HG03442 (cell line): Measurements from ENCODE around the gene TAS2R1.
"Not testable (repeated sequence)": the region's sequence is repeated elsewhere in the genome, so short reads cannot be mapped to it uniquely, and the experiment has no call there.

Experiments used
- ATAC-seq: cut with Tn5 transposase; IDR thresholded peaks from one replicate; pipeline ENCODE4 v1.9.1; 2021; ENCODE audit warnings: mild to moderate bottlenecking, moderate library complexity; ENCODE audit not compliant: unreplicated experiment

TAS2R1 gene

GRCh38 chr5:9623661-9624060 lies 6.5 kb downstream of the TAS2R1 start:
- ATAC-seq, result no peak

- no peak for ATAC-seq
Measured at GRCh38 chr5:9622971-9623421, 7.2 kb downstream of the TAS2R1 start.

DNA sequence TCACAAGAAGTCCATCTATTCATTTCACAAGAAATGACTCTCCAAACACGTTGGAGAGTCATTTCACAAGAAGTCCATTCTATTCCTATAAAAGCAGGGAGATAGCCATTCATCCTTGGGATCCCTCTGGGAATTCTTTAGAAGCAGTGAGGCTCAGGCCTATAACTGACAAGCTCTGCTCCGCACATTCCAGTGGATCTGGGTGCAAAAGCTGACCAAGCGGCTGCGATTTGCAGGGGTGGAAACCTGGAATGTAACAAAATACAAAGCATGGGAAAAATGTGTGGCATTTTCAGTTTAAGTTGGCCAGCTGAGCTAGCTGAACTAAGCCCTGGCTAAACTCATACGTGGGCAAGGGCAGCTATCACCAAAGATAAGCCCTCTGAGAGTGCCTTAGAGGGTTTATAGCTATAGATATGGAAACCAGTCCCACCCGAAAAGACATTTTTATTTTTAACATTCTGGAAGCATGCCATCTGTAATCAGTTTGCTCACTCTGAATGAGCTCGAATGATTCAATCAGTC lies 8.7 kb downstream of the TAS2R1 start:
- no peak for ATAC-seq

- no peak for ATAC-seq
Measured at GRCh38 chr5:9619331-9620092, 10.6 kb downstream of the TAS2R1 start.

GRCh38 chr5:9617739-9618504 lies 12.2 kb downstream of the TAS2R1 start:
- no peak for ATAC-seq

DNA sequence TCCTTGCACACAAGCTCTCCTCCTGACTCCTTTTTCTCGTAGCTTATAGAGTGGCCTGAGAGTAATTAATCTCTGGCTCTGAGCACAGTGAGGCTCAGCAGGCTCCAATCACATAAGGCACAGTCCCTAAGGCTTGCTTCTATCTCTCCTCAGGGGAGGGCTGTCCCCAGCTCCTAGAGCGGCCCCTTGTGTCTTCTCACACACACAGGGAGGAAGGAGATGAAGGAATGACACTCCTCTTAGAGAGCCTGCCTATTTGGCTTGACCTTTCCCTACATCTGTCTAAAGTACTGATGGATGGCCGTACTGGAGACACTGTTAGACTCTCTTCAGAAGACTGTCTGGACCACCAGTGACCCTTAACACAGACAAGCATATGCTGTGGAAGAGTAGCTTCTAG lies 12.9 kb downstream of the TAS2R1 start:
- ATAC-seq, result no peak

GRCh38 chr5:9615331-9615730 lies 14.8 kb downstream of the TAS2R1 start:
- ATAC-seq, result no peak

DNA sequence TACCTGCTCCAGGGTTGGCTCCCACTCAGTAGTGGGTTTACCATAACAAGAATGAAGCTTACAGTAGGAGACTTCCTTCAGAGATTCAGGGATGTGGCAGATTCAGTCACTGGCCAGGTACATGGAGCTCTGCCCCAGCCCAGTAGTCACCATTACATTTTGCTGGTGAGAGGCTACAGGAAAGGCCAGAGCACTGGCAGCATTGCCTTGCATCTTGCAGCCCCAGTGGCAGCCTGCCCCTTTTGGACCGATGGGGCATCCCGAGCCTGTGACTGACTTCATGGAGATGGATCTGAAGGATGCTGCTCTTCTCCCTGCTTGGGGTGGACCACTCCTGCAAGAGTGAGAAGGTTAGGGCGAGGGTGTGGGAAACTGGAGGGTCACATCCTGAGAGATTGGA lies 16.8 kb downstream of the TAS2R1 start:
- ATAC-seq, result no peak

DNA sequence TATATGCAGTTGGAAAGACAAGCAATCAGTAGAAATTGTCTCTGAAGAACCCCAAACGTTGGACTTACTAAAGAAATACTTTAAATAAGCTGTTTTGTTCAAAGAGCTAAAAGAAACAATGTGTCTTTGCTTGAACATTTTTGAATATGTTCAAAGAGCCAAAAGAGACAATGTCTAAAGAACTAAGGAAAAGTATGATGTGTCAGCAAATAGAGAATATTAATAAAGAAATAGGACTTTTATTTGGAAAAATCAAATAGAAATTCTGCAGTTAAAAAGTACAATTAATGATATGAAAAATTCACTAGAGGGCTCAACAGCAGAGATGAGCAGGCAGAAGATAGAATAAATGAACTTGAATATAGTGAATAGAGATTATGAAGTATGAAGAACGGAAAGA lies 19.2 kb downstream of the TAS2R1 start:
- ATAC-seq, result no peak

GRCh38 chr5:9610364-9610763 lies 19.8 kb downstream of the TAS2R1 start:
- ATAC-seq, result no peak

GRCh38 chr5:9608093-9608492 lies 22.1 kb downstream of the TAS2R1 start:
- ATAC-seq, result no peak

DNA sequence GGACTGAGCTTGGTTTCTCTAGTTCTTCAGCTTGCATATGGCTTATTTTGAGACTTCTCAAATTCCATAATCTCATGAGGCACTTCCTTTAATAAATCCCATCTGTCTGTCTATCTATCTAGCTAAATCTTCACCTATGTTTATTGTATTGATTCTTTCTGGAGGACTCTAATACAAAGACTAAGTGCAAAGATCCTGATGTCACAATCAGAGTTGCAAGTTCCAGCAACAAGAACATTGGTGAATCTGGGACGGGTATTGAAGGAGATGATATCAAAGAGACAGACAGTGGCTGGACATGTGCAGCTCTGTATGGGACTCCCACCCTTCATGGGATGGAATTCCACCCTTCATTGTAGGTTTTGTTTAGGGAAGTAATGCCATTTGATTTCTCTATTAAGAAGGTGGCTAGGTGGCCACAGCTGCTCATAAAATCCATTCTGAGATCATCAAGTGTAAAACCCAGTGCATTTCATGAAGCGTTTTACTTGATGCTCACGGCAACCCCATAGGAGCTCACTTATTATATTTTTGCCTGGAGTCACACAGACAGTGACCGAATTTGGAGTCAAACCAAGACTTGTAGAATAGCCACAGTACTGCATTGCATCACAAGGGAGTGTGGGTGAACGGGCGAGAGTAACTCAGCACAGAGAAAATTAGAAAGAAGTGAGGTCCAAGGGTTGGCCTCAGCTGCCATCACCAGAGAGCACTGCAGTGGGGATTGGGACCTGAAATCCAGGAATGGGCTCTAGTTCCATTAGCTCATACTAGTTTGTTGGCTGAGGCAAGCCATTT lies 24.9 kb downstream of the TAS2R1 start:
- ATAC-seq, result no peak

DNA sequence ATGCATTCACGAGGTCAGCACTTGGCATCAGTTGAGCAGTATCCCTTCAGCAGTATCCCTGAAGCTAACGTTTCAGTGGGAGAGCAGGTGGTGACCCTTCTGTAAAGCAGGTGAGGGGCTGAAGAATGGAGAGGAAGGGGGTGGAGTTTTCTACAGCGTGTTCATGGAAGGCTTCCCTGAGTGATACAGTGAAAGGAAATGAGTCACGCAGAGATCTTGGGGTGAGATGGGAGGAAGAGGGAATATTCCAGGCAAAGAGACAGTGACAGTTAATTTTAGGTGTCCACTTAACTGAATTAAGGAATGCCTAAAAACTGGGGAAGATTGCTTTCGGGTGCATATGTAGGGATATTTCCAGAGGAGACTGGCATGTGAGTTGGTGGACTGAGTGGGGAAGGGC lies 25.7 kb downstream of the TAS2R1 start:
- no peak for ATAC-seq

- no peak for ATAC-seq
Measured at GRCh38 chr5:9601055-9601739, 29.0 kb downstream of the TAS2R1 start.

DNA sequence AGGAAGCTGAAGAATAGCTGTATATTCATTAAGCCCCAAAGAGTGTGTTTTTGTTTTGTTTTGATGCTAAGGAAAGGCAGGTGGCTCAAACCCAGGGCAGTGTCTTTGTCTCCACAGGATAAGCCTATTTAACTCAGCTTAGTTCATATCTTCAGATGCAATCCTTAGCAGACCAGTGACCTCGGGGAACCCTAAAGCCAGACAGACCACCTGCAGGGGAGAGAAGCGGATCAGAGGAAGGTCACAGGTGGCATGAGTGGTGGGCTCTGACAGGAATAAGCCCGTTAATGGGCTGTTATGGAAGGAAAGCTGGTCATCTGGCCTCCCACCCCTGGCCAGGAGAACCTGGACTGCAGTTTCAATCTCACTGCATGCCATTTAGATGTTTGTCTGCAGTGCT lies 30.8 kb downstream of the TAS2R1 start:
- no peak for ATAC-seq

- ATAC-seq, result not testable (repeated sequence)
Measured at GRCh38 chr5:9598329-9598728, 31.8 kb downstream of the TAS2R1 start.

GRCh38 chr5:9597322-9597721 lies 32.8 kb downstream of the TAS2R1 start:
- ATAC-seq, result not testable (repeated sequence)

DNA sequence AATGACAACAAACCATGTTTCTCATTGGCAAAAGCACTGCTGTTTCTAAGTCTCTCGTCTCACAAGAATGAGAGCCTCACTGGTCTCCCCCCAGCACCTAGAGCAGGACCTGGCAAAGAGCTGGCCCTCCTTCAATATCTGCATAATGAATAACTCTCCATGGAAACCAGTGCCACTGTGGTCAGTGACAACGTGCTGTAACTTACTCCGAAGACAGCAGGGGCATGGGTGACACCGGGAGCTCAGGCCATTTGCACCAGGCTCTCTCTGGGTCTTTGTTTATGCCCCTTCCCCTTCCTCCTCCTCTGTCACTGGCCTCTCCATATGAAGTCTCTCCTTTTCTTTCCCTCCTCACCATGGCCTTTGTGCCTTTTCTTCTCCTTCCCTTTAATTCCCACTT lies 33.3 kb downstream of the TAS2R1 start:
- no peak for ATAC-seq

DNA sequence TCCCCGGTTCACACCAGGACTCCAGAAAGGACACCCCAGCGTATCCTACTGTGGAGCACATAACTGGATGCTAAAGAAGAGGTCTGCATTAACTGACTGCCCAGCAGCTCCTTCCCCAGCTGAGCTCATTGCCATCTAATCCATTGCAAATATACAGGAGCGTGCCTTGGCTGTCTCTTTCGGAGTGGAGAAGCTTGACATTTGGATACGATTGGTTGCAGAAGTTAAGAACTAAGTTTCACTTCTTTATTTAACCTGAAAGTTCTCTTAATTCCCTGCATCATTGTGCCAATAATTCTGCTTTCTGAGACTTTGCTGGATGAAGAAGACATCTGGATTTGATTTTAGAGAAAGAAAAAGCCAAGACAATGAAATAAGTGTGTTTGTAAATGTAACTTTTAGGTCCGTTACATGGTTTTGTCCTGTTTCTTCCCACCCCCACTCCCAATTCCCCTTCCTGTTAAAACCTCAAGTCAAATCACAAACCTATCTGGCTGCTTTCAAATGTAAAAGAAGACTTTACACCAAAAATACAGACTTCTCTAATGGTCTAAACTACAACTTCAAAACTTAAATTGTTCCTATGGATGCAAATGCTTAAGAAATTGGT lies 33.9 kb downstream of the TAS2R1 start:
- no peak for ATAC-seq

DNA sequence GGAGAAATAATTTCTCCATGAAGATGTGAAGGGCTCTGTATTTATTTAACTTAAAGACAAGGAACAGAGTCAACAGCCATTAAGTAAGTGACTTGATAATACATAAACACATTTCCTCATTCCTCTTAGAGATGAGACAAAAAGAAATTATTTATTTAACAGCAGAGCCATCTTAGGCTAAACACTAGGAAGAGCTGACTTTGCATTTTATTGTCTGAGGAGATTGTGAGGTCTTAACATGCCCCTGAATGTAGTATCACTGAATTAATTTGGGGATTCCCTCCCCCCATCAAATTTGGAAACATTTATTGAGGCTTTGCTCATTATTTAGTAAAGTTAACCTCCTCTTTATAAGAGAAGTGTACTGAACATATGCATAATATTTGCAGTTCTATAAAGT lies 35.2 kb downstream of the TAS2R1 start:
- no peak for ATAC-seq
